Measurements from ENCODE around the gene TBC1D16.
A peak's percentile ranks its signal among the peaks of the same experiment; 100 is the strongest.
"Not testable (repeated sequence)": the region's sequence is repeated elsewhere in the genome, so short reads cannot be mapped to it uniquely, and the experiment has no call there.

TBC1D16 gene

GRCh38 chr17:80002690-80003490 is 32.8 kb downstream of the TBC1D16 start:
- DNase-seq = no peak

GRCh38 chr17:80002070-80002641 is 33.5 kb downstream of the TBC1D16 start:
- no peak for DNase-seq

GRCh38 chr17:80000981-80001775 is 34.5 kb downstream of the TBC1D16 start:
- DNase-seq = no peak

GRCh38 chr17:80000136-80000535 is 35.5 kb downstream of the TBC1D16 start:
- DNase-seq = no peak

- DNase-seq = peak; percentile 66 to 67
These were observed 38.5 kb downstream of the TBC1D16 start for GRCh38 chr17:79997011-79997660.

- DNase-seq = no peak
These were observed 39.4 kb downstream of the TBC1D16 start for GRCh38 chr17:79996291-79996690.

GRCh38 chr17:79995696-79996095 is 40.0 kb downstream of the TBC1D16 start:
- DNase-seq = no peak

GRCh38 chr17:79994602-79995001 is 41.1 kb downstream of the TBC1D16 start:
- no peak for DNase-seq

GRCh38 chr17:79994228-79994569 is 41.5 kb downstream of the TBC1D16 start:
- DNase-seq = not testable (repeated sequence)

- peak; percentile 60 to 63 for DNase-seq
These were observed 42.1 kb downstream of the TBC1D16 start for GRCh38 chr17:79993390-79994227.

- no peak for DNase-seq
These were observed 42.9 kb downstream of the TBC1D16 start for GRCh38 chr17:79992649-79993389.

GRCh38 chr17:79991924-79992648 is 43.6 kb downstream of the TBC1D16 start:
- DNase-seq = peak in 1 of 2 donors; percentile 24

- peak; percentile 83 to 86 for DNase-seq
These were observed 44.3 kb downstream of the TBC1D16 start for GRCh38 chr17:79991140-79991923.

- DNase-seq = no peak
These were observed 45.0 kb downstream of the TBC1D16 start for GRCh38 chr17:79990704-79991103.

GRCh38 chr17:79990051-79990592 is 45.5 kb downstream of the TBC1D16 start:
- no peak for DNase-seq

GRCh38 chr17:79989106-79989835 is 46.4 kb downstream of the TBC1D16 start:
- no peak for DNase-seq

- no peak for DNase-seq
These were observed 47.3 kb downstream of the TBC1D16 start for GRCh38 chr17:79988185-79988971.

GRCh38 chr17:79987935-79988184 is 47.8 kb downstream of the TBC1D16 start:
- DNase-seq = no peak

Data from stimulated activated CD4-positive, alpha-beta T cell treated with anti-CD3 and anti-CD28 coated beads, Interleukin-2, amount 100 ng/mL, for 24 hours (primary cell).